K562 (cell line): Measurements from ENCODE around the gene ANKRD60. TPM values are rescaled to one million over a fixed set of nuclear protein-coding genes. Genes with fewer than 3 reads are reported as not detected.

ENCODE experiments used
- ATAC-seq: fragments of 200-7000 bp; cut with Tn5 transposase; 3 replicates; pipeline ENCODE4 v1.9.1; 2020; ENCODE audit warnings: moderate library complexity
- BruUV-seq: library from RNA; stranded (reverse); fragments of 400-500 nt; replicated peaks from 2 replicates; lab custom pipeline; 2021; lab: Mats Ljungman, UMichigan
- CTCF ChIA-PET: fragments of 300-600 bp; formaldehyde crosslinking; extraction: SDS; loops from one replicate; lab custom pipeline; 2021; ENCODE audit warnings: low intra/inter-chr PET ratio; lab: Yijun Ruan, JAX
- POLR2A ChIA-PET: fragments of 300-600, 350-650 bp; sonication (Branson Sonifier 250); formaldehyde crosslinking; extraction: SDS; loops from one replicate; lab custom pipeline; 2021; ENCODE audit warnings: antibody characterized with exemption, inconsistent platforms; lab: Yijun Ruan, JAX
- DNase-seq, 4 experiments: peaks; one replicate each; pipeline versions ENCODE4 v3.0.0 to v3.0.0-alpha.2; 2011 to 2018; ENCODE audit warnings: low spot score in 3 of 4, mixed read lengths in 3 of 4; ENCODE audit errors: extremely low read depth in 1 of 4
- FAIRE-seq: peaks from 2 replicates; lab custom pipeline; 2011; peaks lifted over from hg19 to GRCh38; lab: Jason Lieb, UNC
- H2AFZ ChIP-seq: 2 replicates; pipeline ENCODE4 v1.6.0; 2011; ENCODE audit warnings: low read depth, low read length, control low read depth, inconsistent platforms
- H3K27ac ChIP-seq: fragments of 200-600 bp; 3 replicates; pipeline ENCODE4 v1.8.0; 2011; ENCODE audit warnings: low read depth, mild to moderate bottlenecking, control low read depth, inconsistent platforms, low read length, moderate library complexity, mixed read lengths; ENCODE audit errors: extremely low read depth
- H3K27me3 ChIP-seq, 2 experiments: fragments of 300-600 bp in 1 of 2; 2 replicates in 1 of 2; 3 replicates in 1 of 2; pipeline versions ENCODE4 v1.6.0 to v1.8.0; 2011; ENCODE audit warnings: inconsistent platforms in 2 of 2, low read length in 2 of 2, mild to moderate bottlenecking in 1 of 2, mixed read lengths in 1 of 2, moderate library complexity in 1 of 2; ENCODE audit not compliant: control insufficient read depth in 2 of 2, insufficient read depth in 2 of 2
- H3K36me3 ChIP-seq: fragments of 300-600 bp; 3 replicates; pipeline ENCODE4 v1.8.0; 2011; ENCODE audit warnings: mild to moderate bottlenecking, low read length, inconsistent platforms; ENCODE audit not compliant: control insufficient read depth, insufficient read depth
- H3K4me1 ChIP-seq, 2 experiments: fragments of 200-600 bp in 1 of 2; replicated peaks in 1 of 2; 2 replicates in 1 of 2; 3 replicates in 1 of 2; pipeline versions ENCODE4 v1.5.1 to v1.8.0; 2011; ENCODE audit warnings: inconsistent platforms in 2 of 2, low read length in 2 of 2, mild to moderate bottlenecking in 1 of 2, mixed read lengths in 1 of 2, moderate library complexity in 1 of 2; ENCODE audit not compliant: control insufficient read depth in 2 of 2, insufficient read depth in 2 of 2
- H3K4me2 ChIP-seq: 2 replicates; pipeline ENCODE4 v1.6.1; 2011; ENCODE audit warnings: low read length, control low read depth, inconsistent platforms, mixed read lengths; ENCODE audit not compliant: insufficient read depth
- H3K4me3 ChIP-seq: fragments of 200-600 bp; sonication (generic), shearing (Covaris generic); 2 replicates; pipeline ENCODE4 v1.5.1; 2016; ENCODE audit warnings: control low read depth, inconsistent platforms
- H3K79me2 ChIP-seq: fragments of 200-600 bp; 3 replicates; pipeline ENCODE4 v1.8.0; 2011; ENCODE audit warnings: low read length, inconsistent platforms; ENCODE audit not compliant: control insufficient read depth, insufficient read depth
- H3K9ac ChIP-seq, 2 experiments: 2 replicates each; pipeline versions ENCODE4 v1.6.0 to v1.6.1; 2011; ENCODE audit warnings: low read depth in 2 of 2, low read length in 2 of 2, control low read depth in 1 of 2, inconsistent platforms in 1 of 2, mild to moderate bottlenecking in 1 of 2, mixed read lengths in 1 of 2; ENCODE audit not compliant: insufficient read depth in 1 of 2
- H3K9me1 ChIP-seq: one replicate; pipeline ENCODE4 v1.6.0; 2011; ENCODE audit warnings: inconsistent platforms, mild to moderate bottlenecking, low read length, moderate library complexity; ENCODE audit not compliant: control insufficient read depth, insufficient read depth
- H3K9me3 ChIP-seq: replicated peaks from 2 replicates; pipeline ENCODE4 v1.5.1; 2011; ENCODE audit warnings: low read depth, low read length, inconsistent platforms; ENCODE audit not compliant: control insufficient read depth, insufficient read depth
- H4K20me1 ChIP-seq: replicated peaks from 2 replicates; pipeline ENCODE4 v1.6.1; 2011; ENCODE audit warnings: low read length, inconsistent platforms, mixed read lengths; ENCODE audit not compliant: control insufficient read depth, insufficient read depth
- ARID2 ChIP-seq: fragments of 450-650 bp; IDR thresholded peaks from 2 replicates; pipeline ENCODE4 v1.6.1; 2017; ENCODE audit warnings: antibody characterized with exemption, mild to moderate bottlenecking
- BCL6 ChIP-seq: fragments of 250-450 bp; sonication (Bioruptor Pico); IDR thresholded peaks from 2 replicates; pipeline ENCODE4 v1.4.0; 2020
- ESRRA ChIP-seq: fragments of 450-650 bp; IDR thresholded peaks from 2 replicates; pipeline ENCODE4 v1.6.1; 2014; ENCODE audit warnings: low read depth, mild to moderate bottlenecking, moderate library complexity, borderline replicate concordance
- IFI16 ChIP-seq: fragments of 250-450 bp; sonication (Bioruptor Pico); IDR thresholded peaks from 2 replicates; pipeline ENCODE4 v2.1.2; 2022; ENCODE audit warnings: mild to moderate bottlenecking, inconsistent platforms
- POLR3A ChIP-seq: IDR thresholded peaks from 2 replicates; pipeline ENCODE4 v1.6.1; 2011; ENCODE audit warnings: borderline replicate concordance, mild to moderate bottlenecking, moderate library complexity; ENCODE audit not compliant: insufficient read length, insufficient read depth; ENCODE audit errors: extremely low read depth
- SMARCA5 ChIP-seq: fragments of 450-650 bp; IDR thresholded peaks from 2 replicates; pipeline ENCODE4 v1.6.1; 2016
- SRSF1 ChIP-seq: fragments of 200-400 bp; formaldehyde crosslinking; IDR thresholded peaks from 2 replicates; pipeline ENCODE4 v1.6.1; 2017; ENCODE audit warnings: mild to moderate bottlenecking, low read depth, low read length, moderate library complexity
- SRSF7 ChIP-seq: fragments of 200-400 bp; formaldehyde crosslinking; optimal IDR thresholded peaks from 2 replicates; pipeline ENCODE3; 2017; ENCODE audit warnings: mild to moderate bottlenecking, low read depth, low read length
- SUPT5H ChIP-seq: fragments of 450-650 bp; IDR thresholded peaks from 2 replicates; pipeline ENCODE4 v1.6.1; 2016
- ZKSCAN3 ChIP-seq: fragments of 250-450 bp; sonication (Bioruptor Pico); IDR thresholded peaks from 2 replicates; pipeline ENCODE4 v1.4.0; 2020
- ZNF124 ChIP-seq: sonication (generic); formaldehyde crosslinking; IDR thresholded peaks from 2 replicates; pipeline ENCODE4 v1.8.1; 2022; ENCODE audit warnings: missing genetic modification reagents
- ZNF507 ChIP-seq: conservative IDR thresholded peaks from 2 replicates; pipeline ENCODE4 v1.6.1; 2017; ENCODE audit warnings: missing genetic modification characterization, missing compliant biosample characterization
- ZNF77 ChIP-seq: fragments of 250-450 bp; sonication (Bioruptor Pico); IDR thresholded peaks from 2 replicates; pipeline ENCODE4 v1.5.0; 2020
- WGBS: fragments of 100-300 bp; shearing (Covaris generic); methylation state at CpG from one replicate; pipeline ENCODE4 v1.1.6; 2016; ENCODE audit warnings: low coverage, mixed read lengths; ENCODE audit not compliant: insufficient coverage; ENCODE audit errors: missing lambda C conversion rate; 5-methylcytosine and 5-hydroxymethylcytosine counted together
- in situ Hi-C: fragments of 300-500 bp; cut with MboI; formaldehyde crosslinking; loops from 4 replicates; pipeline ENCODE4 v1.15.0; 2018; ENCODE audit warnings: inconsistent platforms, mixed read lengths
- intact Hi-C: fragments of 100-400 bp; cut with micrococcal nuclease; formaldehyde crosslinking; loops from 2 replicates; pipeline ENCODE4 v1.14.2; 2022
- polyA plus RNA-seq, 8 experiments: library from polyadenylated mRNA; depleted of rRNA in 4 of 8; stranded (reverse) in 5 of 8; unstranded in 3 of 8; fragments of >200 nt; fragmentation: Nextera tagmentation in 2 of 8; fragmentation: Illumina TruSeq in 1 of 8; extraction: Ambion mirVana in 2 of 8; extraction: Trizol in 1 of 8; gene quantifications; 2 replicates each; pipeline versions ENCODE4 v1.2.1 to v1.2.3, GENCODE V29; 2011 to 2014; ENCODE audit warnings: inconsistent platforms in 1 of 8, missing spikeins in 1 of 8
- total RNA-seq, 7 experiments: library from RNA; depleted of rRNA in 6 of 7; stranded (reverse); fragments of >200 nt in 6 of 7; fragmentation: Illumina TruSeq in 2 of 7; extraction: Trizol in 2 of 7; gene quantifications; 2 replicates each; pipeline versions ENCODE4 v1.2.1 to v1.2.3, GENCODE V29; 2011 to 2021; ENCODE audit warnings: low replicate concordance in 1 of 7
- TF ChIP-seq, protein P1 (sequence below): fragments of 450-650 bp; IDR thresholded peaks from one replicate; pipeline ENCODE4 v1.6.1; 2018; ENCODE audit warnings: mild to moderate bottlenecking, moderate library complexity; ENCODE audit not compliant: partially characterized antibody
- TF ChIP-seq, protein P2 (sequence below): fragments of 250-450 bp; sonication (Bioruptor Pico); IDR thresholded peaks from 2 replicates; pipeline ENCODE4 v1.8.0; 2022; ENCODE audit warnings: inconsistent platforms, mild to moderate bottlenecking, moderate library complexity, borderline replicate concordance
- TF ChIP-seq, protein P3 (sequence below): sonication (generic); formaldehyde crosslinking; IDR thresholded peaks from 2 replicates; pipeline ENCODE4 v1.4.0; 2020; ENCODE audit warnings: mild to moderate bottlenecking, missing genetic modification reagents

Gene ANKRD60
- total and polyA plus RNA-seq, 9 of the 15 experiments (the other 6 are each of a cell fraction or from before 2014, with no cell fraction given): not detected

DNA sequence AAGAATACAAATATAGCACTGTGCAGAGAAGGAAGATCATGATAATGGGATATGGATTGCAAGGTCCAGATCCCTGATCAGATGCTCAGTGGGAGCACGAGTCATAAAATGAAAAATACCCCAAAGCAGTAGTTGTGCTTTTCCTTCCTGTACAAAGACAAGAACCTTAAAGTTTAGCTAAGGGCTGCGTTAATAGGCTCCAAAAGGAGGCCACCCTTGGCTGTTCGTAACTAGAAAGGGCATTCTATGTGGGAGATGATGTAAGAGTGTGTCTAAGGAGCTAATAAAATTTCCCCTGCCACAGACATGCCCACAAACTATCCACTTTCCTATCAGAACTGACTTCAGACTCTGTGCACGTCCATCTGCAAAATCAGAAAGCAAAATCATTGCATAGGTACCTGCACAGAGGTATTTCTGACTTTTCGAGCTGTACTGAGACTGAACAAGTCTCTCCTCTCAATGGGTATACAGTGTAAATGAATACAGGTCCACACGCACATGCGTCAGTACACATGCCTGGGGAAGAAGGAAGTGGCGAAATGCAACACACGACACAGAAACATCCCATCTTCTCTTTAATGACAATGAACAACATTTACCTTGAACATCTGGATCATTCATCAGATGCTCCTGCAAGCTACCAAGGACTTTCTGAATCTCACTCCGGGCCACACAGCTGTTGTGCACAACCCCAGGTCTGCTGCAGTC is 16.9 kb upstream of the ANKRD60 start:
- TF ChIP-seq ZNF507 (tag) (no peak), IFI16 (CRISPR knock-in tag) (no peak), ZKSCAN3 (CRISPR knock-in tag) (no peak), ZNF77 (CRISPR knock-in tag) (no peak), ESRRA (no peak), BCL6 (no peak), SMARCA5 (no peak), ARID2 (no peak), SUPT5H (no peak), ZNF124 (CRISPR knock-in tag) (no peak), SRSF1 (no peak), POLR3A (no peak), SRSF7 (no peak)
- TF ChIP-seq, protein P1, sequence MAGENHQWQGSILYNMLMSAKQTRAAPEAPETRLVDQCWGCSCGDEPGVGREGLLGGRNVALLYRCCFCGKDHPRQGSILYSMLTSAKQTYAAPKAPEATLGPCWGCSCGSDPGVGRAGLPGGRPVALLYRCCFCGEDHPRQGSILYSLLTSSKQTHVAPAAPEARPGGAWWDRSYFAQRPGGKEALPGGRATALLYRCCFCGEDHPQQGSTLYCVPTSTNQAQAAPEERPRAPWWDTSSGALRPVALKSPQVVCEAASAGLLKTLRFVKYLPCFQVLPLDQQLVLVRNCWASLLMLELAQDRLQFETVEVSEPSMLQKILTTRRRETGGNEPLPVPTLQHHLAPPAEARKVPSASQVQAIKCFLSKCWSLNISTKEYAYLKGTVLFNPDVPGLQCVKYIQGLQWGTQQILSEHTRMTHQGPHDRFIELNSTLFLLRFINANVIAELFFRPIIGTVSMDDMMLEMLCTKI: no peak
- TF ChIP-seq, protein P2, sequence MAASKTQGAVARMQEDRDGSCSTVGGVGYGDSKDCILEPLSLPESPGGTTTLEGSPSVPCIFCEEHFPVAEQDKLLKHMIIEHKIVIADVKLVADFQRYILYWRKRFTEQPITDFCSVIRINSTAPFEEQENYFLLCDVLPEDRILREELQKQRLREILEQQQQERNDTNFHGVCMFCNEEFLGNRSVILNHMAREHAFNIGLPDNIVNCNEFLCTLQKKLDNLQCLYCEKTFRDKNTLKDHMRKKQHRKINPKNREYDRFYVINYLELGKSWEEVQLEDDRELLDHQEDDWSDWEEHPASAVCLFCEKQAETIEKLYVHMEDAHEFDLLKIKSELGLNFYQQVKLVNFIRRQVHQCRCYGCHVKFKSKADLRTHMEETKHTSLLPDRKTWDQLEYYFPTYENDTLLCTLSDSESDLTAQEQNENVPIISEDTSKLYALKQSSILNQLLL (CRISPR knock-in tag): no peak
- TF ChIP-seq, protein P3, sequence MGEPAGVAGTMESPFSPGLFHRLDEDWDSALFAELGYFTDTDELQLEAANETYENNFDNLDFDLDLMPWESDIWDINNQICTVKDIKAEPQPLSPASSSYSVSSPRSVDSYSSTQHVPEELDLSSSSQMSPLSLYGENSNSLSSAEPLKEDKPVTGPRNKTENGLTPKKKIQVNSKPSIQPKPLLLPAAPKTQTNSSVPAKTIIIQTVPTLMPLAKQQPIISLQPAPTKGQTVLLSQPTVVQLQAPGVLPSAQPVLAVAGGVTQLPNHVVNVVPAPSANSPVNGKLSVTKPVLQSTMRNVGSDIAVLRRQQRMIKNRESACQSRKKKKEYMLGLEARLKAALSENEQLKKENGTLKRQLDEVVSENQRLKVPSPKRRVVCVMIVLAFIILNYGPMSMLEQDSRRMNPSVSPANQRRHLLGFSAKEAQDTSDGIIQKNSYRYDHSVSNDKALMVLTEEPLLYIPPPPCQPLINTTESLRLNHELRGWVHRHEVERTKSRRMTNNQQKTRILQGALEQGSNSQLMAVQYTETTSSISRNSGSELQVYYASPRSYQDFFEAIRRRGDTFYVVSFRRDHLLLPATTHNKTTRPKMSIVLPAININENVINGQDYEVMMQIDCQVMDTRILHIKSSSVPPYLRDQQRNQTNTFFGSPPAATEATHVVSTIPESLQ (CRISPR knock-in tag): no peak
- TF ChIP-seq, all 486 proteins: peak for 0
- POLR2A ChIA-PET: interaction anchor here (0.7 to 2.3 kb wide), 3 partner anchors 7 to 1216 kb away, joined by 3 to 6 read pairs (median 3); no protein-coding TSS in a partner anchor
- no peak overlapping the region for H2AFZ ChIP-seq
- no peaks in the 10 kb centered on the region for H3K79me2 ChIP-seq
- no TSS peak for BruUV-seq
- ATAC-seq (no peak), FAIRE-seq (peak; percentile 6), DNase-seq (no peak)
- H3K4me3 ChIP-seq: no peak overlapping the region
- H3K9me1 ChIP-seq: no peaks in the 10 kb centered on the region
- no peak overlapping the region for H3K9ac ChIP-seq
- intact Hi-C loops (no loop called here), in situ Hi-C loops (loop anchor here (5.0 to 25.0 kb wide), 3 partner anchors 197 to 567 kb away; no protein-coding TSS in a partner anchor)
- peaks cover under 1 to 8% of the 10 kb centered on the region in 2 experiments; a peak in 4 of 5 replicates for H3K4me1 ChIP-seq
- peaks cover 27% of the 10 kb centered on the region; the same call in 2 of the 3 replicates for H3K36me3 ChIP-seq
- CTCF ChIA-PET: interaction anchor here (1.9 kb wide), 1 partner anchor 202 kb away, joined by 6 read pairs; no protein-coding TSS in a partner anchor
- 72% methylated on average over 9 of the region's 10 CpGs for WGBS
- no peaks in the 10 kb centered on the region for H3K9me3 ChIP-seq
- H3K27me3 ChIP-seq: no peaks in the 10 kb centered on the region
- H3K4me2 ChIP-seq: no peak overlapping the region
- no peaks in the 10 kb centered on the region for H4K20me1 ChIP-seq
- H3K27ac ChIP-seq: no peak overlapping the region
